Measurements from ENCODE around the gene PIGBOS1.
"Not testable (repeated sequence)": the region's sequence is repeated elsewhere in the genome, so short reads cannot be mapped to it uniquely, and the experiment has no call there.

Gene PIGBOS1

DNA sequence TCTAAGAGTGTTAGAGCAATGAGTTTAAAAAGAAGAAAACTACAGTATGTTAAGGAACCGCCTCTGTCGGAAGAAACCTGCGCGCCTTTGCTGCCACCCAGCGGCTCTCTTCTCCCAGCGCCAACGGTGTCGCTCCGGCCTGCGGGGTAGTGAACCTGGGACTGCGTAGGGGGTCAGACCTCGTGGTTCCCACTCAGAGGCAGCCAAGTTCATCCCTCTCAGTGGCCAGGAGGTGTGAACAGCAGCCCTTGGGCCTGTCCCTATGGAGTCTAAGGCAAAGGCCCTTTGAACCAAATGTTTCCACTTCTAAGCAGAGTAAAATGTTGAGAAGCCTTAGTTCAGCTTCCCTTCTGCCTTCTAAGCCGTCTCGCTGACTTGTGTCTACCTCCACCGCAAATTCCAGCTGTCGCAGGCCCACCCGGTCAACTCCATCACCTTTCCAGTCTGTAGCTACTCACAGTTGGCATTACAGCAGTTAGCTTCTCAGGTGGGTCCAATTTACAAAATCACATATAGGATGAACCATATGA, 28.3 kb downstream of the PIGBOS1 start:
- peak; percentile 52 for DNase-seq (ENCODE audit: low read depth)

DNA sequence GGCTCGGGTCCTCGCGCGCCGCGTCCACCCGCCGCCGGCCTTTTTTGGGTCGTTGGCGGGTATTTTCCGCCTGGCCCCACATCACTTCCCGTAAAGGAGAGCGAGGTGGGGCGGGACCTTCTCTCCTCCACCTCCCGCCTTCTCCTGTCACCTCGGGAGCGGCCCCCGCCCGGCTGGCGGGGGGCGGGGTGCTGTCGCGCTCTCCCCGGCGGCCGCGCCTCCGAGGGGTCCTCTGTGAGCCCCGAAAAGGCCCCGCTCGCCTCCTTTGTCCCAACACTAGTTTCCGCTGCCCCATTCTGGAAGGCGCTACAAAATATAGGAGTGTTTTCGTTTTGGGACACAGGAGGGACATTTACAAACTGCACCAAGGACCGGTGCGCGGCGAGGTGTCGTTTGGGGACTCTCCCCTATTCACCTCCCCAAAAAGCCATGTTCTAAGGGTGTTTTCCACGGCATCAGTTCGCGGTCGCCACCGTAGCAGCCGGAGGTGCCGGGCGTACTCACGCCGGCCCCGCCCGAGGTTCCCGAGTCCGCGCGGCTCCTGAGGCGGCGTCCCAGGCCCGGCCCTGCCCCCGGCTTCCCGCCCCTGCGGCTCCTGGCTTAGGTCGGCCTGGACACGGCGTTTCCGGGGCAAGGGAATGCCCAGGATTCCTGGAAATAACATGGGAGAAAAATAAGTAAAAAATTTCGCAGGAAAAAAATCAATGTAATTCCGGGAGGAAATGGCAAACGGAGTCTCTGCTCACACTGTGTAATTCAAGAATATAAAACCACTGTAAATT, 29.0 kb downstream of the PIGBOS1 start, which contains the start of gene RAB27A:
RAB27A (minus strand) TSS at position 68 of the 782 bp plus-strand sequence. CDS start 54,879 bp downstream, outside the sequence.
- peak; percentile 23 for DNase-seq (ENCODE audit: low read depth)

GRCh38 chr15:55289011-55289745, 29.7 kb downstream of the PIGBOS1 start:
- no peak for DNase-seq (ENCODE audit: low read depth)

- DNase-seq (ENCODE audit: low read depth): no peak
Measured at GRCh38 chr15:55288006-55288717, 30.8 kb downstream of the PIGBOS1 start.

DNA sequence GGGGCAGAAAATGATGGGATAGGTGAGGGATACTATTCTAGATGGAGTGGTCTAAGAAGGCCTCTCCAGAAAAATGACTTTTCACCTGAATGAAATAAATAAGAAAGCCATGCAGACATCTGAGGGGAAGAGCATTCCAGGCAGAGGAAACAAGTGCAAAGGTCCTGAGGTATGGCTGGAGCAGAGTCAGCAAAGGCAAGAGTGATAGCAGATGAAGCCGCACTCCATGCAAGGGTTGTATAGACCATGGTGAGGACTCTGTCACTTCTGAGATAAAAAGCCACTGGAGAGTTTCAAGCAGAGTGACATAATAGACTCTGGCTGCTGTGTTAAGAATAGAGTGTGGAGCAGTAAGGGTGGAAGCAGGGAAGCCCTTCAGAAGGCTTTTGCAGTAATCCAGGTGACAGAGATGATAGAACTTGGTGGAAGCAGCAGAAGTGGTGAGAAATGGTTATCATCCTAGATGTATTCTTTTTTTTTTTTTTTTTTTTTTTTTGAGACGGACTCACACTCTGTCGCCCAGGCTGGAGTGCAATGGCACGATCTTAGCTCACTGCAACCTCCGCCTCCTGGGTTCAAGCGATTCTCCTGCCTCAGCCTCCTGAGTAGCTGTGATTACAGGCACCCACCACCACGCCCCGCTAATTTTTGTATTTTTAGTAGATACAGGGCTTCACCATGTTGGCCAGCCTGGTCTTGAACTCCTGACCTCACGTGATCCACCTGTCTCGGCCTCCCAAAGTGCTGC, 32.3 kb downstream of the PIGBOS1 start:
- not testable (repeated sequence) for DNase-seq (ENCODE audit: low read depth)

DNA sequence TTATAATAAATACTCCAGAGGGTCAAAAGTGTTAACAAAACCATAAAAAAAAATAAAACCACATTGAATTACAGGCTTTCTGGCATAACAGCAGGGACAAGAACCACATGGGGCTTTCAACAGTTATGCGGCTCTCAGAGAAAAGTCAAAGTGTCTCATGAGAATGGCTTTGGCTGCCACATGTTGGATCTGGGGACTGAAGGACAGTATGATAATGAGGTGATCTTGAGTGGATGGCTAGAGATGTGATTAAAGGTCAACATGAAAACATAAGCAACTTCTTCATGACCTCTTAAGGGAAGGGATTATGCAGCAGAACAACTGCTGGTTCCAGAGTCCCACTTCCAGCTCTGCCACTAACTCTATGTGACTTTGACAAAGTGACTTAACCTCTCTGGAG, 34.5 kb downstream of the PIGBOS1 start:
- DNase-seq (ENCODE audit: low read depth): no peak

GRCh38 chr15:55283379-55284147, 35.4 kb downstream of the PIGBOS1 start:
- DNase-seq (ENCODE audit: low read depth): no peak

- peak; percentile 48 for DNase-seq (ENCODE audit: low read depth)
Measured at GRCh38 chr15:55282284-55282833, 36.6 kb downstream of the PIGBOS1 start.

GRCh38 chr15:55281517-55282228, 37.2 kb downstream of the PIGBOS1 start:
- DNase-seq (ENCODE audit: low read depth): no peak

DNA sequence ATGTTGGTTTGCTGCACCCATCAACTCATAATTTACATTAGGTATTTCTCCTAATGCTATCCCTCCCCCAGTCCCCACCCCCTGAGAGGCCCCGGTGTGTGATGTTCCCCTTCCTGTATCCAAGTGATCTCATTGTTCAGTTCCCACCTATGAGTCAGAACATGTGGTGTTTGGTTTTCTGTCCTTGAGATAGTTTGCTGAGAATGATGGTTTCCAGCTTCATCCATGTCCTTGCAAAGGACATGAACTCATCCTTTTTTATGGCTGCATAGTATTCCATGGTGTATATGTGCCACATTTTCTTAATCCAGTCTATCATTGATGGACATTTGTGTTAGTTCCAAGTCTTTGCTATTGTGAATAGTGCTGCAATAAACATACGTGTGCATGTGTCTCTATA, 38.3 kb downstream of the PIGBOS1 start:
- not testable (repeated sequence) for DNase-seq (ENCODE audit: low read depth)

- peak; percentile 30 for DNase-seq (ENCODE audit: low read depth)
Measured at GRCh38 chr15:55279746-55280351, 39.1 kb downstream of the PIGBOS1 start.

GRCh38 chr15:55279100-55279745, 39.7 kb downstream of the PIGBOS1 start:
- DNase-seq (ENCODE audit: low read depth): no peak

- no peak for DNase-seq (ENCODE audit: low read depth)
Measured at GRCh38 chr15:55277715-55278114, 41.2 kb downstream of the PIGBOS1 start.

DNA sequence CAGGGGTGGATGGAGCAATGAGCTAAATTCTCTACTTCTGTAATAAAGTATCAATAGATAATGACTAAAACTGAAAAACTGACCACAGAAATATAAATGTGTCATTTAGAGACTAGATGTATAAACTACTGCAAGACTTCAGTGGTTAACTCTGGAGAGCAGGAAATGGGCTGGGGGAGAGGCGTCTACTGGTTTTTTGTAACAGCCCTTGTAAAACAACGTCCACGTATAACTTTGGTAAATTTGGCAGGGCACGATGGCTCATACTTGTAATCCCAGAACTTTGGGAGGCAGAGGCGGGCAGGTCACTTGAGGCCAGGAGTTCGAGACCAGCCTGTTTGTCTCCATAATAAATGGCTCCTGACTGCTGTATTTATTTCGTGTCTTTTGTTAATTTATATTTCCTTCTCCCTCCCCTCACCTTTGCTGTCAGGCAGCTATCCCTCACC, 41.8 kb downstream of the PIGBOS1 start:
- DNase-seq (ENCODE audit: low read depth): no peak

DNA sequence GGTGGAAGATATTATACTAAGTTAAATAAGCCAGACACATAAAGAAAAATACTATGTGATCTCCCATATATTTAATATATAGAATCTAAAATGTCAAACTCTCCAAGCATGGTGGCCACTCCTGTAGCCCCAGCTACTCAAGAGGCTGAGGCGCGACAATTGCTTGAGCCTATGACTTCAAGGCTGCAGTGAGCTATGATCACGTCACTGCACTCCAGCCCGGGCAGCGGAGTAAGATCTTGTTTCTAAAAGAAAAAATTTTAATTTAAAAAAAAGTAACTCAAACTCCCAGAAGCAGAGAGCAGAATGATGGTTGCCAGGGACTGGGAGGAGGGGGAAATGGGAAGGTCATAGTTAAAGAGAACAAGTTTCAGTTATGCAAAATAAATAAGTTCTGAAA, 42.6 kb downstream of the PIGBOS1 start:
- no peak for DNase-seq (ENCODE audit: low read depth)

DNA sequence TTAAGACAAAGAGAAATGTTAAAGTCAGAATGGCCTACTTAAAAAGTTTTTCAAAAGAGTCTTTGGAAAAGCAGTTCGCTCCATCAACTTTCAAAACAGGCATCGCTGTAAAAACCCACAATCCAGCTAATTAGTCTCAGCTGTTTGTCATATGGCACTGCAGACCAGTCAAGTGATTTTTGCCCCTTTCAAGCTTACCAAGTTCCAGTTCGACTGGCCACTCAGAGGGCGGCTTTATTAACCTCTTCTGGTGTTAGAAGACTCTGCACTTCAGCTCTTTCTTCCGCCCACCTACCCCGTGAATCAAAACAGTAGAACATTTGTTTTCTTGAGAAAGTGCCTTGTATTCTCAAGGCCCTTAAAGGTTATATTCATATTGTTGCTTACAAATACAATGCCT, 48.6 kb downstream of the PIGBOS1 start:
- no peak for DNase-seq (ENCODE audit: low read depth)

GRCh38 chr15:55268176-55268695, 50.7 kb downstream of the PIGBOS1 start:
- DNase-seq (ENCODE audit: low read depth): no peak

GRCh38 chr15:55267401-55268175, 51.3 kb downstream of the PIGBOS1 start:
- no peak for DNase-seq (ENCODE audit: low read depth)
